Spleen (tissue), 7 donors: Measurements from ENCODE around the gene ISM2.

Experiments
- CTCF ChIP-seq, 11 experiments: fragments of 200-600 bp in 7 of 11; fragments of 450-650 bp in 4 of 11; sonication (generic) in 4 of 11; IDR thresholded peaks in 8 of 11; conservative IDR thresholded peaks in 3 of 11; 1 replicate in 7 of 11; 2 replicates in 4 of 11; pipeline versions ENCODE4 v1.4.0 to v1.8.0; 2016 to 2021; ENCODE audit warnings: antibody characterized with exemption in 11 of 11, inconsistent platforms in 4 of 11, mild to moderate bottlenecking in 1 of 11
- POLR2A ChIP-seq, 3 donors: fragments of 450-650 bp; IDR thresholded peaks; one replicate each; pipeline ENCODE4 v1.5.1; 2017; ENCODE audit warnings: antibody characterized with exemption in 3 of 3, mild to moderate bottlenecking in 1 of 3
- POLR2AphosphoS5 ChIP-seq, 3 donors: sonication (generic); formaldehyde crosslinking; IDR thresholded peaks; one replicate each; pipeline ENCODE4 v1.5.1; 2017; ENCODE audit warnings: antibody characterized with exemption in 3 of 3
- donor health status: DM: no; HTN: no; CAD: no; lungs with moderate emphysema.
- donor health status: DM: no; HTN: no; CAD: no.
- donor health status: DM: no; HTN: no; CAD: no.

GRCh38 chr14:77455966-77456640 is 42.5 kb downstream of the ISM2 start:
- no peak for TF ChIP-seq CTCF (IDR thresholded peaks at IDR 0.05 in 8 of 11, conservative IDR thresholded peaks at IDR 0.05 in 3 of 11)
- TF ChIP-seq POLR2A (IDR thresholded peaks at IDR 0.05), result no peak
- TF ChIP-seq POLR2AphosphoS5 (IDR thresholded peaks at IDR 0.05), result no peak
